ENCODE results near the gene ARHGEF3.
"Not testable (repeated sequence)": the region's sequence is repeated elsewhere in the genome, so short reads cannot be mapped to it uniquely, and the experiment has no call there.

Gene ARHGEF3

DNA sequence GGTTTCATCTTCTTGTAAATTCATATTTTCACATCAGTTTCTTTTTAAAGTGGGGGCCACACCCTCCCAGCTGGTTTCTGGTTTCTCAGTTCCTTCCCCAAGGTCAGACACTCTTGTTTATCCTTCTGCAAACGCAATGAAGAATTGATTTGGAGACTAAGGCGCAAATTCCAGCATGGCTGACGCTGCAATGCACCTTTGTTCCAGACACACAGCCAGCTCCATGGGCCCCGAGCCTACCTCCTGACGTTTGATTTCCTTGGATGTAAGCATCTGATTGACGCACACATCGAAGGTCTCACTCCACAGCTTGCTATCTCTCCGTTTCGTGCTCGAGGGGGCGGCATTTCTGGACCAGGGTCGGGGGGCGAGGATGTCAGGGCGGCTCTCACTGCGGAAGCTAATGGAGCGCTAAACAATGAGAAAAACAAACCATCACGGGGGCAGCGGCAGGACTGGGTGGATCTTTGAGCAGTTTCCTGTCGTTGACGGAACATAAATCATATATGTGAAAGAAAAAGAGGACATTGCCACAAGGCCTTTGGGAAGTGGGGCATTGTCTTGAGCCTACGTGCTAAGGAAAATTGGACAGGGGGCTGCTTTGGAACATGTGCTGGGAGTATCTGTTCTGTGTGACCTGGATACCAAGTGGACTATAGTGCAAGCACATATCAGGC lies 46.9 kb downstream of the ARHGEF3 start:
- peak overlapping the region in 2 of 7 experiments; percentile 8 to 28 for H3K4me3 ChIP-seq
- H3K27ac ChIP-seq: peak overlapping the region in 15 of 21 experiments; percentile 23 to 83 (median 51)

GRCh38 chr3:56753206-56753820 lies 48.4 kb downstream of the ARHGEF3 start:
- Histone ChIP-seq H3K27ac (peak overlapping the region in 5 of 21 experiments; percentile 34 to 83 (median 77)), H3K4me3 (no peak overlapping the region)

- H3K27ac ChIP-seq: peak overlapping the region in 4 of 21 experiments; percentile 11 to 45 (median 30)
Observed at GRCh38 chr3:56751056-56751707, 50.6 kb downstream of the ARHGEF3 start.

GRCh38 chr3:56748663-56749231 lies 53.0 kb downstream of the ARHGEF3 start:
- Histone ChIP-seq H3K27ac (peak overlapping the region in 3 of 21 experiments; percentile 22 to 60 (median 29)), H3K4me3 (no peak overlapping the region)

More at GRCh38 chr3:56751056-56751707, 50.6 kb downstream of the ARHGEF3 start:
- H3K4me3 ChIP-seq: no peak overlapping the region

DNA sequence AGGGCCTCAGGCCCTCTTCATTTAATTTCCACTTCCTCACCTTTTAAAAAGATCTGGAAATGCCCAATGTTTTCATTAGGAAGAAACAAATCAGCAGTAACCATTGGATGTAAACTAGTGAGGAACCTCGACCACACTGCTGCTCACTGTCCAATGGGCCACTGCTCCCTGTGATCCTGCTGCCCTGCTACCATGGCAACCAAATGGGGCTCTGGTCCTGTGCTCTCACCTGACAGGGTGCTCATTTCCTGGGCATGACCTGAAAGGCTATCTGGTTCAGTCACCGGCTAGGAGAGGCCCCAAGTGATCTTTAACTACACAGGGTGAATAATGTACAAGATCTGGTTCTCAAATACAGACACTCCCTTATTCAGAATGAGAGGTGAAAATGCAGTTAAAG lies 54.6 kb downstream of the ARHGEF3 start:
- H3K4me3 ChIP-seq: no peak overlapping the region
- no peak overlapping the region for H3K27ac ChIP-seq

GRCh38 chr3:56744016-56744415 lies 57.7 kb downstream of the ARHGEF3 start:
- Histone ChIP-seq H3K4me3 (no peak overlapping the region), H3K27ac (no peak overlapping the region)

DNA sequence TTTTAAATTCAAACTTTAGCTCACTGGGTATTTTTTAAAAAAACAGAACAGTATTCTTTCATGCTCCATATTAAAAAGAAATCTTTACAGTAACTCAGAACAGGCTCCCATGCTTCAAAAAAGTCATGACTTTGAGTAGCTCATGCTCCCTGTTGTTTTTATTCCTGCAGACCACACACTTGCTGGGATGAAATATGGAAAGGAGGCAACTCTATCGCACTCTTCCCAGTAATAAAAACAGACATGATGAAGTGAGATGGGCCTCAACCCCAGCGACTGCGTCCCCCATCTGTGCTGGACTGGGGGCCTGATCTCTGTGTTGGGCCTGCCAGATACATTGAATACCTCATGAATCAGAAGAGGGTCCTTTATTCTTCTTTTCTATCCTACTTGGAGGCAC lies 58.9 kb downstream of the ARHGEF3 start:
- H3K4me3 ChIP-seq: no peak overlapping the region
- H3K27ac ChIP-seq: no peak overlapping the region

DNA sequence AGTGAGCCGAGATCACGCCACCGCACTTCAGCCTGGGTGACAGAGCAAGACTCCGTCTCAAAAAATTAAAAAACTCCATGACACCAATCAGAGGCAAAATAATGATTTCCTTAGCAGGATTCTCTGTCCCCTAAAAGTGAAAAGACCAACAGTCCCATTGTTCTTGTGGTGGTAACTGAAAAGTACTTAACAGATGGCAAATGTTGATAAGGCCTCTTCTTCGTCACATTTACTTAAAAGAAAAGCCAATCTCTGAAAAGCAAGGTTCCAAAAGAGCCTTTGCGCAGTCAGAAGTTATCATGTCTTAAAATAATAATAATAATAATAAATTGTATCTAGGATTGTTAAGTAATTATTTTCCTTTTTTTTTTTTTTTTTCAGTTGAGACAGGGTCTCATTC lies 62.7 kb downstream of the ARHGEF3 start:
- H3K27ac ChIP-seq: no peak overlapping the region
- no peak overlapping the region for H3K4me3 ChIP-seq

DNA sequence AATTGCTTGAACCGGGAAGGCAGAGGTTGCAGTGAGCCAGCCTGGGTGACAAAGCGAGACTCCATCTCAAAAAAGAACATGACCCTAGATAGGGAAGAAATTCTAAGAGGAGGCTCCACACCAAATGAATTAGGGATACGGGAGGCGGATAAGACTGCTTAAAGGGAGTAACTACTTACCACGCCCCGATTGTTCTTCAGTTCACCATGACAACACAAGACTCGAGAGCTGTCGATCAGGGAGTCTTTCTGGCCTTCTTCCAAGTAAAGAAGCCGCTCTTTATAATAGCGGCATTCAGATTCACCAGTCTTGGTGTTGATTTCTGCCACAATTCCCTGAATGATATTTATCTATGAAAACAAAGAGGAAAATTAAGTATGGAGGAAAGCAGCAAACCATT lies 64.7 kb downstream of the ARHGEF3 start:
- no peak overlapping the region for H3K4me3 ChIP-seq
- H3K27ac ChIP-seq: no peak overlapping the region

- no peak overlapping the region for H3K27ac ChIP-seq
- no peak overlapping the region for H3K4me3 ChIP-seq
Observed at GRCh38 chr3:56732109-56732508, 69.6 kb downstream of the ARHGEF3 start.

- Histone ChIP-seq H3K27ac (peak overlapping the region in 3 of 21 experiments; percentile 44 to 58 (median 45)), H3K4me3 (no peak overlapping the region)
Observed at GRCh38 chr3:56725175-56725574, 76.6 kb downstream of the ARHGEF3 start.

GRCh38 chr3:56724676-56725075 lies 77.1 kb downstream of the ARHGEF3 start:
- no peak overlapping the region for H3K4me3 ChIP-seq
- peak overlapping the region in 3 of 21 experiments; percentile 44 to 58 (median 45) for H3K27ac ChIP-seq

GRCh38 chr3:56720849-56721248 lies 80.9 kb downstream of the ARHGEF3 start:
- Histone ChIP-seq H3K4me3 (no peak overlapping the region), H3K27ac (no peak overlapping the region)

GRCh38 chr3:56718809-56719208 lies 82.9 kb downstream of the ARHGEF3 start:
- not testable (repeated sequence) for H3K27ac ChIP-seq, H3K4me3 ChIP-seq

- Histone ChIP-seq H3K4me3 (no peak overlapping the region), H3K27ac (no peak overlapping the region)
Observed at GRCh38 chr3:56711344-56711743, 90.4 kb downstream of the ARHGEF3 start.

DNA sequence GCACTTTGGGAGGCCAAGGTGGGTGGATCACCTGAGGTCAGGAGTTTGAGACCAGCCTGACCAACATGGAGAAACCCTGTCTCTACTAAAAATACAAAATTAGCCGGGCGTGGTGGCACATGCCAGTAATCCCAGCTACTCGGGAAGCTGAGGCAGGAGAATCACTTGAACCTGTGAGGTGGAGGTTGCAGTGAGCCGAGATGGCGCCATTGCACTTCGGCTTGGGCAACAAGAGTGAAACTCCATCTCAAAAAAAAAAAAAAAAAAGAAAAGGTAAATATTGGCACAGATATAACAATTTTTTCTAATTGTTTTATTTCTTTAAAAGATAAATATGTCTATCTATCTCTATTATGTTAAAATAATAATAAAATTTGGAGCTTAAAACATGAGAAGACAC lies 94.3 kb downstream of the ARHGEF3 start:
- not testable (repeated sequence) for H3K4me3 ChIP-seq, H3K27ac ChIP-seq

- no peak overlapping the region for H3K27ac ChIP-seq
- no peak overlapping the region for H3K4me3 ChIP-seq
Observed at GRCh38 chr3:56706629-56707028, 95.1 kb downstream of the ARHGEF3 start.

DNA sequence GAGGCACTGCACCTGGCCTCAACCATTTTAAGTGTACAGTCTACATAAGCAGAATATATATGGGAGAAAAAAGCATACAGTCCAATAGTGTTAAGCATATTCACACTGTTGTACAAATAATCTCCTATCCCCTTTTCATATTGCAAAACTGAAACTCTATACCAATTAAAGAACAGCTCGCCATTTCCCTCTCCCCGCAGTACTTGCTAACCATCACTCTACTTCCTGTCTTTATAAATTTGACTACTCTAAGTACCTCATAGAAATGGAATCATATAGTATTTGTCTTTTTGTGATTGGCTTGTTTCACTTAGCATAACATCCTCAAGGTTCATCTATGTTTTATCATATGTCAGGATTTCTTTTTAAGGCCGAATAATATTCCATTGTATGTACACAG lies 97.0 kb downstream of the ARHGEF3 start:
- no peak overlapping the region for H3K27ac ChIP-seq
- no peak overlapping the region for H3K4me3 ChIP-seq

DNA sequence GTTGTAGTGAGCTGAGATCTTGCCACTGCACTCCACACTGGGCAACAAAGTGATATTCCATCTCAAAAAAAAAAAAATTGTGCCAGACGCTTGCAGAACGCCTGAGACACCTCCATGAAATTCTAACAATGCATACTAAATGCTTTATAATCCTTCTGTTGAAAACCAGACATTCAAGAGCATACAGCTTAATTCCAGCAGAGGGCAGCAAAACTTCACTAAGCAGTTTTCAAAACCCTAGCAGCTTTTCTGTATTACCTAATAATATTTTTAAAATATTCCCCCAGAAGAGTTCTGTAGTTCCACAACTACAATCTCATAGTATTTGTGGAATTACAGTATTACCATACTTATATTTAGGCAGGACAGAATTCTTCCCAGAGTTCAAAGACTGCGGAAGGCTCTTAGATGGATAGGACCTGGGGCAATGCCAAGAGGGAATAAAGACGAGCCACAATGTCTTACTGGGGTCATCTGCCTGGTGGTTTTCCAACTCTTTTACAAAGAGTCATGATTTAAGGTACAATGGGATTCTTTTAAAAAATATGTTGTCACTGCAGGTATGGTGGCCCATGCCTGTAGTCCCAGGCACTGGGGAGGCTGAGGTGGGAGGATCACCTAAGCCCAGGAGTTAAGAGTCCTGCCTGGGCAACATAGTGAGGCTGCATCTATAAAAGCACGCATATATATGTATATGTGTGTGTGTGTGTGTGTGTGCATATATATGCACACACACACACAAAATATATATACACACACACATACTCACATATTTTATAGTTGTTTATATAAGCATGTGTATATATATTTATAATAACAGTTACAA lies 99.0 kb downstream of the ARHGEF3 start:
- Histone ChIP-seq H3K4me3 (no peak overlapping the region), H3K27ac (no peak overlapping the region)

DNA sequence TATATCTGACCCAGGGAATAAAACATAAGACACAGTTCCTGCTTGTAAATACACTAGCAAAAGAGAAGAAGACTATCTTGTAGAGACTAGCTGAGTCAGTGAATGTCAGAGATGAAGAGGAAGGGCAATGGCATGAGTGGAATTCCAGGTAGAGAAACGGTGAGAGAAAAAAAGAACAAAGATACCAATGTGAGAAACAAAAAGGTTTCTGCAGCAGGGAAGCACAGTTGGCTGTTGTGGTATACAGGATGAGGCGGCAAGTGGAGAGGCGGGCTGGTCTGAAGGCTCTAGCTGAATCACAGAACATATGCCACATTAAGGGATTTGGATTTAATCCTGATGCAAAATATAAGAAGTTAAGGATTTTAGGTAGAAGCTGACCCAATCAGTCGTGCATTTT lies 101.6 kb downstream of the ARHGEF3 start:
- H3K27ac ChIP-seq: no peak overlapping the region
- H3K4me3 ChIP-seq: no peak overlapping the region

All from skin epidermis (tissue), 12 donors.